ENCODE measurements around the gene NSMCE4A.

NSMCE4A gene

GRCh38 chr10:121988361-121989324 lies 13.6 kb upstream of the NSMCE4A start, which contains the start of gene TACC2:
Gene TACC2, plus strand, starts transcription at chr10:121989163. Its CDS starts 32,819 bp downstream, at chr10:122021982.
- Histone ChIP-seq H3K4me3 (ENCODE audit: low read depth in 1 of 2, low read length in 2 of 2) (no peak within 1 kb of the TSS), H3K36me3 (ENCODE audit: insufficient read depth, low read length) (no peaks in the 10 kb centered on the region), H3K27me3 (ENCODE audit: insufficient read depth, low read length, poor library complexity) (no peaks in the 10 kb centered on the region), H2AFZ (ENCODE audit: low read depth, low read length) (no peak within 1 kb of the TSS), H3K27ac (ENCODE audit: low read length) (no peak within 1 kb of the TSS), H3K9ac (ENCODE audit: low read depth, low read length) (no peak within 1 kb of the TSS), H3K4me2 (ENCODE audit: insufficient read depth, low read length) (no peak within 1 kb of the TSS; the same call in 1 of the 2 replicates), H4K20me1 (ENCODE audit: insufficient read depth, low read length) (no peaks in the 10 kb centered on the region), H3K9me3 (ENCODE audit: insufficient read depth, low read length, severe bottlenecking) (peaks cover 6% of the 10 kb centered on the region), H3K79me2 (ENCODE audit: insufficient read depth, low read length) (no peaks in the 10 kb centered on the region), H3K4me1 (ENCODE audit: insufficient read depth, low read length) (0 out of 2 replicates have a peak, but pooled peaks cover 2% of the 10 kb centered on the region)
- no peak for DNase-seq
- TF ChIP-seq EZH2 (IDR thresholded peaks at IDR 0.05; ENCODE audit: borderline replicate concordance, low read depth, low read length, severe bottlenecking), result no peak
- TF ChIP-seq CTCF (IDR thresholded peaks at IDR 0.05; ENCODE audit: borderline replicate concordance, extremely low read depth, low read length, poor library complexity, severe bottlenecking), result no peak
- ATAC-seq (ENCODE audit: insufficient read depth, low read depth), result no peak

DNA sequence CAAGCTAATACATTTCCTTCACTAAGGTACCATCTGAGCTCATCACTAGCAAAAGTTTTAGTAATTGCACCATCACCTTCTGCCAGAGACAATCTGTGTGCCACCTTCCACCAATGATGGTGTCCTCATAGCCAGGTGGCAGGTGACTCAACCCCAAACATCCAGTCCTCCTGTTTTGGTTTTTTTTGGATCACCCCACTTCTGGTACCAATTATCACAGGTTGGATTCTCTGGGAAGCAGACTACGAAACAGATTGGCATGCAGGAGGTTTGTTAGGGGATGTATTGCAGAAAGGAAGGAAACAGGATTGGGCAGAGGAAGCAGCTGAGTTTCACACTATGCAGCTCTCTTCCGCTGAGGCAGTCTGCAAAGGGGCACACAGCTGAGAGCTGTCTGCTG lies 9.4 kb upstream of the NSMCE4A start:
- Histone ChIP-seq H3K27me3 (ENCODE audit: insufficient read depth, low read length, poor library complexity) (no peaks in the 10 kb centered on the region), H3K4me3 (ENCODE audit: low read depth in 1 of 2, low read length in 2 of 2) (no peak overlapping the region), H2AFZ (ENCODE audit: low read depth, low read length) (no peak overlapping the region), H3K4me1 (ENCODE audit: insufficient read depth, low read length) (no peaks in the 10 kb centered on the region), H4K20me1 (ENCODE audit: insufficient read depth, low read length) (no peaks in the 10 kb centered on the region), H3K9ac (ENCODE audit: low read depth, low read length) (no peak overlapping the region), H3K9me3 (ENCODE audit: insufficient read depth, low read length, severe bottlenecking) (peaks cover 6% of the 10 kb centered on the region), H3K27ac (ENCODE audit: low read length) (no peak overlapping the region), H3K79me2 (ENCODE audit: insufficient read depth, low read length) (no peaks in the 10 kb centered on the region), H3K36me3 (ENCODE audit: insufficient read depth, low read length) (no peaks in the 10 kb centered on the region), H3K4me2 (ENCODE audit: insufficient read depth, low read length) (no peak overlapping the region)
- ATAC-seq (ENCODE audit: insufficient read depth, low read depth), result no peak
- DNase-seq, result no peak
- no peak for TF ChIP-seq CTCF (IDR thresholded peaks at IDR 0.05; ENCODE audit: borderline replicate concordance, extremely low read depth, low read length, poor library complexity, severe bottlenecking)

- TF ChIP-seq EZH2 (IDR thresholded peaks at IDR 0.05; ENCODE audit: borderline replicate concordance, low read depth, low read length, severe bottlenecking), result no peak
- no peaks in the 10 kb centered on the region for H3K36me3 ChIP-seq (ENCODE audit: insufficient read depth, low read length)
- peaks cover 6% of the 10 kb centered on the region for H3K9me3 ChIP-seq (ENCODE audit: insufficient read depth, low read length, severe bottlenecking)
- H3K27ac ChIP-seq (ENCODE audit: low read length), result no peak overlapping the region
- H2AFZ ChIP-seq (ENCODE audit: low read depth, low read length), result no peak overlapping the region
- H3K27me3 ChIP-seq (ENCODE audit: insufficient read depth, low read length, poor library complexity), result no peaks in the 10 kb centered on the region
- H3K79me2 ChIP-seq (ENCODE audit: insufficient read depth, low read length), result no peaks in the 10 kb centered on the region
- ATAC-seq (ENCODE audit: insufficient read depth, low read depth) (no peak), DNase-seq (no peak)
- no peak overlapping the region for H3K4me3 ChIP-seq (ENCODE audit: low read depth in 1 of 2, low read length in 2 of 2)
- no peak overlapping the region for H3K9ac ChIP-seq (ENCODE audit: low read depth, low read length)
- H3K4me1 ChIP-seq (ENCODE audit: insufficient read depth, low read length), result no peaks in the 10 kb centered on the region
- no peak overlapping the region for H3K4me2 ChIP-seq (ENCODE audit: insufficient read depth, low read length)
- H4K20me1 ChIP-seq (ENCODE audit: insufficient read depth, low read length), result no peaks in the 10 kb centered on the region
These were observed 8.8 kb upstream of the NSMCE4A start for GRCh38 chr10:121983852-121984251.

DNA sequence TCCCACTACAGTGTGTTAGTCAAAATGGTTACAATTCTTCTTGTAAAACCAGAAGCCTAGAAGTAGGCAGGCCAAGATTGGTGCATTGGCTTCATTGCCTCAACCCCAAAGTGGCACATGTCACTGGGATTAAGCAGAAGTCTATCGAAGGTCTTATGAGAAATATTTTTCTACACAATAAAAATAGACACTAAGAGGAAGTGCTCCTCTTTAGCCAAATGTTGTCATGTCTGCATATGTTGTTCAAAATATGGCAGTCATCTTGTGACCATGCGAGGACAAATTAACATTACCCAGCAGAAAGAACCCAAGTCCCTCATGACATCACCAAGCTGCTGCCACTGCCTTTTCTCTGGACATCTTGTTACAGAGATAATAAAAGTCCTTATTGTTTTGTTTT lies 6.3 kb upstream of the NSMCE4A start:
- Histone ChIP-seq H2AFZ (ENCODE audit: low read depth, low read length) (no peak overlapping the region), H3K27ac (ENCODE audit: low read length) (no peak overlapping the region), H3K4me3 (ENCODE audit: low read depth in 1 of 2, low read length in 2 of 2) (no peak overlapping the region), H3K9ac (ENCODE audit: low read depth, low read length) (no peak overlapping the region), H3K4me2 (ENCODE audit: insufficient read depth, low read length) (no peak overlapping the region), H3K79me2 (ENCODE audit: insufficient read depth, low read length) (no peaks in the 10 kb centered on the region), H3K9me3 (ENCODE audit: insufficient read depth, low read length, severe bottlenecking) (peaks cover 10% of the 10 kb centered on the region), H4K20me1 (ENCODE audit: insufficient read depth, low read length) (no peaks in the 10 kb centered on the region), H3K27me3 (ENCODE audit: insufficient read depth, low read length, poor library complexity) (no peaks in the 10 kb centered on the region), H3K36me3 (ENCODE audit: insufficient read depth, low read length) (no peaks in the 10 kb centered on the region), H3K4me1 (ENCODE audit: insufficient read depth, low read length) (no peaks in the 10 kb centered on the region)
- ATAC-seq (ENCODE audit: insufficient read depth, low read depth) (no peak), DNase-seq (no peak)
- TF ChIP-seq EZH2 (IDR thresholded peaks at IDR 0.05; ENCODE audit: borderline replicate concordance, low read depth, low read length, severe bottlenecking) (no peak), CTCF (IDR thresholded peaks at IDR 0.05; ENCODE audit: borderline replicate concordance, extremely low read depth, low read length, poor library complexity, severe bottlenecking) (no peak)

Measured in DND-41 (cell line).